Stomach (tissue), 9 donors: Measurements from ENCODE around the gene R3HCC1L. TPM values are rescaled to one million over a fixed set of nuclear protein-coding genes. Genes with fewer than 3 reads are reported as not detected.

Experiments
- DNase-seq, 2 donors: peaks; one replicate each; pipeline versions ENCODE4 v3.0.0 to v3.0.0-alpha.2; 2013 to 2019
- H3K27ac ChIP-seq, 5 donors: fragments of 200-600 bp in 4 of 5; sonication (generic) in 4 of 5; one replicate each; pipeline ENCODE4 v1.5.1; 2013 to 2019; ENCODE audit warnings: mild to moderate bottlenecking in 1 of 5, moderate library complexity in 1 of 5
- H3K27me3 ChIP-seq, 3 donors: fragments of 200-600 bp; sonication (generic); one replicate each; pipeline ENCODE4 v1.5.1; 2017 to 2019; ENCODE audit warnings: mixed run types in 1 of 3
- H3K36me3 ChIP-seq, 4 donors: fragments of 200-600 bp; sonication (generic); 1 replicate in 3 of 4; 2 replicates in 1 of 4; pipeline ENCODE4 v1.5.1; 2016 to 2019
- H3K4me1 ChIP-seq, 4 donors: fragments of 200-600 bp; sonication (generic); one replicate each; pipeline ENCODE4 v1.5.1; 2016 to 2019
- H3K4me3 ChIP-seq, 4 donors: fragments of 200-600 bp; sonication (generic) in 3 of 4; one replicate each; pipeline ENCODE4 v1.5.1; 2016 to 2019; ENCODE audit warnings: mild to moderate bottlenecking in 1 of 4
- H3K9me3 ChIP-seq, 4 donors: fragments of 200-600 bp; sonication (generic); one replicate each; pipeline ENCODE4 v1.5.1; 2016 to 2019
- CTCF ChIP-seq, 7 experiments: fragments of 450-650 bp in 4 of 7; fragments of 200-600 bp in 3 of 7; sonication (generic) in 3 of 7; IDR thresholded peaks; one replicate each; pipeline ENCODE4 v1.5.1; 2016 to 2019; ENCODE audit warnings: antibody characterized with exemption in 7 of 7, control low read depth in 2 of 7, mild to moderate bottlenecking in 1 of 7
- EP300 ChIP-seq: sonication (generic); formaldehyde crosslinking; IDR thresholded peaks from one replicate; pipeline ENCODE4 v1.6.1; 2017; ENCODE audit warnings: antibody characterized with exemption
- POLR2A ChIP-seq, 4 donors: fragments of 450-650 bp; IDR thresholded peaks; one replicate each; pipeline ENCODE4 v1.6.1; 2016; ENCODE audit warnings: antibody characterized with exemption in 4 of 4, control low read depth in 2 of 4, mild to moderate bottlenecking in 1 of 4, moderate library complexity in 1 of 4
- POLR2AphosphoS5 ChIP-seq, 3 donors: sonication (generic); formaldehyde crosslinking; IDR thresholded peaks; one replicate each; pipeline ENCODE4 v1.6.1; 2016; ENCODE audit warnings: antibody characterized with exemption in 3 of 3
- WGBS, 5 donors: extraction: QIAGEN DNeasy Blood & Tissue Kit in 3 of 5; methylation state at CpG; one replicate each; pipeline versions ENCODE4 v1.1.5 to v1.1.7; 2013 to 2018; 5-methylcytosine and 5-hydroxymethylcytosine counted together
- intact Hi-C: fragments of 100-400 bp; cut with DNase I; formaldehyde crosslinking; loops from one replicate; pipeline ENCODE4 v1.15.1; 2023; ENCODE audit warnings: low total_unique reads
- polyA plus RNA-seq, 3 donors: library from polyadenylated mRNA; stranded (reverse); fragments of 200-250 nt; gene quantifications; one replicate each; pipeline ENCODE4 v1.2.3, GENCODE V29; 2013
- total RNA-seq, 5 donors: library from RNA; depleted of rRNA; stranded (reverse); fragments of >200 nt; gene quantifications; one replicate each; pipeline versions ENCODE4 v1.1.0 to v1.2.3, GENCODE V29; 2014 to 2016
- donor health status: healthy with polysubstance abuse.
- donor health status: Bipolar disorder and iron deficiency.
- donor health status: healthy.

Gene R3HCC1L
- total and polyA plus RNA-seq, 8 donors = 7.3 to 97.6 (median 15.3) TPM

DNA sequence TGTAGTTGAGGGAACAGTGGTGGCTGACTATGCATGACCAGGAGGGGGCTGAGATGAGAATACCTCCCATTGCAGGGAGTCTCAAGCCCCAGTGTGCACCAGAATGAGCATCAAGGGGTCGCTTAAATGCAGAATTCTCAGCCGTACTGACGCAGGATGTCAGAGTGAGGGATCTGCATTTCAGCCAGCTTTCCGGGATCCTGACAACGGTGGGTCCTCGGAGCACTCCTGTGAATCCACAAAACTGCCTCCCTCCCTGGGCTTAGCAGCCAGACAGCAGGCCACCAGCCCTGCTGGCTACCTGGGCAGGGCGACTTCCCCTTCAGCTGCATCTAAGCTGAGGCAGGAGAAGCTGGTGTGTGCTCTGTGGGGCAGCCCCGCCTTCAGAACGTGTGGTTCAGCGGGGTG lies 155.3 kb downstream of the R3HCC1L start:
- WGBS, 5 donors = 65 to 88% (median 77%) methylated on average over 1 to 10 of the region's 10 CpGs

DNA sequence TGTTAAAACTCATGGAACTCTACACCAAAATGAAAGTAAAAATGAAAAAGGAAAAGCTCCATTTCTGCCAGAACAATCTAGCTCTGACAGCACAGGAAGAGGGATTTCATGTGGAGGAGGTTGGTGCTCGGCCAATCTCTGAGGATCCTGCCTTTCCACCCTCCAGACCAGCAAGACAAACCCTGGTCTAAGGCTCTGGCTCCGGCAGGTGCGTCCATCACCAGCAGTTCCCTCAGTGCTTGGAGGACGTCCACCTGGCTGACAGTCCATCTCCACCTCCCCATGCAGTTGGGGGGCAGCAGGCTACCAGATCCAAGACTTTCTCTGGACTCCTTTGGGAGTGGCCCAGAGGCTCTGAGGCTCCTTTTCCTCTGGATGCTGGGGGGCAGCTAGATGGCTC lies 158.5 kb downstream of the R3HCC1L start:
- peaks cover 0 to 9% (median 0%) of the 10 kb centered on the region in 4 donors for H3K4me1 ChIP-seq
- intact Hi-C loops = no loop called here
- no peak for TF ChIP-seq POLR2A (IDR thresholded peaks at IDR 0.05)
- TF ChIP-seq POLR2AphosphoS5 (IDR thresholded peaks at IDR 0.05) = no peak
- no peak for TF ChIP-seq EP300
- no peak for TF ChIP-seq CTCF (IDR thresholded peaks at IDR 0.05)
- peaks cover 0 to 14% (median 0%) of the 10 kb centered on the region in 3 donors for H3K27me3 ChIP-seq
- 59 to 71% (median 63%) methylated on average over 4 of the region's 4 CpGs for WGBS, 5 donors
- H3K9me3 ChIP-seq = no peaks in the 10 kb centered on the region
- peak in 1 of 2 donors; percentile 47 for DNase-seq
- no peaks in the 10 kb centered on the region for H3K36me3 ChIP-seq
- H3K4me3 ChIP-seq = no peak overlapping the region
- no peak overlapping the region for H3K27ac ChIP-seq

More for the DNA sequence above, 155.3 kb downstream of the R3HCC1L start:
- Histone ChIP-seq H3K9me3 (no peaks in the 10 kb centered on the region), H3K4me3 (no peak overlapping the region), H3K27ac (no peak overlapping the region), H3K4me1 (peaks cover 0 to 9% (median 0%) of the 10 kb centered on the region in 4 donors), H3K36me3 (no peaks in the 10 kb centered on the region), H3K27me3 (no peaks in the 10 kb centered on the region)
- DNase-seq = no peak
- TF ChIP-seq POLR2AphosphoS5 (IDR thresholded peaks at IDR 0.05) (no peak), EP300 (no peak), CTCF (IDR thresholded peaks at IDR 0.05) (no peak), POLR2A (IDR thresholded peaks at IDR 0.05) (no peak)
- intact Hi-C loops = no loop called here

GRCh38 chr10:98293550-98294269 lies 159.3 kb downstream of the R3HCC1L start:
- H3K27me3 ChIP-seq = peaks cover 0 to 17% (median 0%) of the 10 kb centered on the region in 3 donors
- no peak for TF ChIP-seq CTCF (IDR thresholded peaks at IDR 0.05)
- no peak for TF ChIP-seq POLR2AphosphoS5 (IDR thresholded peaks at IDR 0.05)
- TF ChIP-seq EP300 = no peak
- TF ChIP-seq POLR2A (IDR thresholded peaks at IDR 0.05) = no peak
- intact Hi-C loops = no loop called here
- no peaks in the 10 kb centered on the region for H3K9me3 ChIP-seq
- H3K27ac ChIP-seq = no peak overlapping the region
- no peak for DNase-seq
- peaks cover 0 to 9% (median 0%) of the 10 kb centered on the region in 4 donors for H3K4me1 ChIP-seq
- H3K36me3 ChIP-seq = no peaks in the 10 kb centered on the region
- whole genome bisulfite sequencing, 5 donors = 59 to 69% (median 62%) methylated on average over 8 of the region's 8 CpGs
- H3K4me3 ChIP-seq = no peak overlapping the region

DNA sequence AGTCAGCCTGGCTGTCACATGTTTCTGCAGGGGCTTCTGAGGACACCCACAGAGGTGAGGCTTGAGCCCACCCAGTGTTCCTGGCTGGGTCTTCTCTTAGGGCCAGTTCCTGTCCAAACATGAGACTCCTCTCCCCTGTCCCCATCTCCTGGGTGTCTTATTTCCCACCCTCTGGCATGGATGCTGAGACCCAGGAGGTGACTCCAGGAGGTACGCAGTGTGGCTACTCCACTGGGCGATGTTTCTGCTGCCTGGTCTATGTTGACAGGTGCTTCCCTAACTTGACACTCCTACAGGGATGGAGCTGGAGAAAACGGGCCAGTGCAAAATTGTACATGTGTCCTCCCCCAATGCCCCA lies 159.8 kb downstream of the R3HCC1L start:
- intact Hi-C loops = no loop called here
- H3K9me3 ChIP-seq = no peaks in the 10 kb centered on the region
- no peak for DNase-seq
- H3K27me3 ChIP-seq = peaks cover 0 to 18% (median 0%) of the 10 kb centered on the region in 3 donors
- H3K4me3 ChIP-seq = no peak overlapping the region
- no peak overlapping the region for H3K27ac ChIP-seq
- no peaks in the 10 kb centered on the region for H3K36me3 ChIP-seq
- peaks cover 0 to 9% (median 0%) of the 10 kb centered on the region in 4 donors for H3K4me1 ChIP-seq
- TF ChIP-seq POLR2A (IDR thresholded peaks at IDR 0.05) (no peak), CTCF (IDR thresholded peaks at IDR 0.05) (no peak), EP300 (no peak), POLR2AphosphoS5 (IDR thresholded peaks at IDR 0.05) (no peak)
- 70 to 88% (median 85%) methylated on average over 3 of the region's 3 CpGs for WGBS, 5 donors

Other genes with a start within 250 kb of the R3HCC1L start
- gene CRTAC1, start 104.0 kb upstream of the R3HCC1L start, total RNA-seq = 10 to 100 TPM in 1 of 5 donors, 1 to 10 TPM in 1, under 1 TPM in 1, not detected in 2; 0.37 to 21.4 (median 7.2) TPM
- gene CRTAC1, start 104.0 kb upstream of the R3HCC1L start, polyA plus RNA-seq = under 1 TPM; 0.06 to 0.93 (median 0.61) TPM
- gene LOXL4, start 133.5 kb downstream of the R3HCC1L start, total RNA-seq = 10 to 100 TPM in 1 of 5 donors, 1 to 10 TPM in 3, under 1 TPM in 1; 0.29 to 23.7 (median 2.0) TPM
- 1 to 10 TPM; 1.2 to 1.6 (median 1.4) TPM for gene LOXL4, start 133.5 kb downstream of the R3HCC1L start, polyA plus RNA-seq